GM19238 (cell line): ENCODE results near the gene NIPAL4.
A peak's percentile ranks its signal among the peaks of the same experiment; 100 is the strongest.
"Not testable (repeated sequence)": the region's sequence is repeated elsewhere in the genome, so short reads cannot be mapped to it uniquely, and the experiment has no call there.

Experiments used
- DNase-seq: peaks from one replicate; pipeline ENCODE4 v3.0.0; 2011; ENCODE audit warnings: low spot score; ENCODE audit not compliant: insufficient read length

The NIPAL4 gene

DNA sequence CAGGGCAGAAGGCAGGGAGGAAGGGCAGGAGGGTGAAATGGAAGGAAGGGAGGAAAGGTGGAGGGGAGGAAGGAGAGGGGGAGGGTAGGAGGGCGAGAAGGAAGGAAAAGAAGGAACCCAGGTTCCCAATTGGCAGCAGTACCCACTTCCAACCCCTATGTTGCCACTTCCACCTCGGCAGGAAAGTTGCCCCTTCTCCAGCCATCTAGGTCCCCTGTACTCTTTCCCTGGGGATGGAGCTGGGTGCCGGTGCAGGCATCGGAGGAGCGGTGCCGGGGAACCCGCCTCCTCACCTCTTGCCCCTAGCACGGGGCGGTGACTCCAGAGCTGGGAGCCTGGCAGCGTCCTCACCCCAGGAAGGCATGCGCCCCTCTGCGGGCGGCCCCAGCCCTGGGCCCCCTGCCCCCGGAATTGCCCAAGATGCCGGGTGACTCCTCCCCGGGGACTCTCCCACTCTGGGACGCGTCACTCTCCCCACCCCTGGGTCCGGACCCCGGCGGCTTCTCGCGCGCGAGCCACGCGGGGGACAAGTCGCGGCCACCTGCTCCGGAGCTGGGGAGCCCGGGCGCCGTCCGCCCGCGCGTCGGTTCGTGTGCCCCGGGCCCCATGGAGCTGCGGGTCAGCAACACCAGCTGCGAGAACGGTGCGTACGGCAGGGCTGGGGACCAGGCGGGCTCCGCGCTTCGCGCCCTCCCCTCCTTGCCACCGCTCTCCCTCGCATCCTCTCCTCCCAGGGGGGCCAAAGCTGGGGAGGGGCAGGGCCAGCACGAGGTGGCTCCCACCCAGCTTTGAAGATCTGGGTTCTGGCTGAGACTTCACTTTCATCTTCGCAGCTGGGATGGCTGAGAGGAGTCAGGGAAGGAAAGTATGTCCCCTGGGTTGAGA is at the start of gene NIPAL4:
Gene NIPAL4, plus strand, starts transcription at position 499 of the 885 bp plus-strand sequence. Its CDS starts 108 bp downstream, at position 607.
- DNase-seq = no peak

GRCh38 chr5:157415838-157416237 is 44.2 kb upstream of the NIPAL4 start:
- DNase-seq = no peak

DNA sequence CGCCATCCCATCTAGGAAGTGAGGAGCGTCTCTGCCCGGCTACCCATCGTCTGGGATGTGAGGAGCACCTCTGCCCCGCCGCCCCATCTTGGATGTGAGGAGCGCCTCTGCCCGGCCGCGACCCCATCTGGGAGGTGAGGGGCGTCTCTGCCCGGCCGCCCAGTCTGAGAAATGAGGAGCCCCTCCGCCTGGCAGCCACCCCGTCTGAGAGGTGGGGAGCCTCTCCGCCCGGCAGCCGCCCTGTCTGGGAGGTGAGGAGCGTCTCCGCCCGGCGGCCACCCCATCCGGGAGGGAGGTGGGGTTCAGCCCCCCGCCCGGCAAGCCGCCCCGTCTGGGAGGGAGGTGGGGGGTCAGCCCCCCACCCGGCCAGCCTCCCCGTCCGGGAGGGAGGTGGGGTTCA is 40.5 kb upstream of the NIPAL4 start:
- DNase-seq = not testable (repeated sequence)

DNA sequence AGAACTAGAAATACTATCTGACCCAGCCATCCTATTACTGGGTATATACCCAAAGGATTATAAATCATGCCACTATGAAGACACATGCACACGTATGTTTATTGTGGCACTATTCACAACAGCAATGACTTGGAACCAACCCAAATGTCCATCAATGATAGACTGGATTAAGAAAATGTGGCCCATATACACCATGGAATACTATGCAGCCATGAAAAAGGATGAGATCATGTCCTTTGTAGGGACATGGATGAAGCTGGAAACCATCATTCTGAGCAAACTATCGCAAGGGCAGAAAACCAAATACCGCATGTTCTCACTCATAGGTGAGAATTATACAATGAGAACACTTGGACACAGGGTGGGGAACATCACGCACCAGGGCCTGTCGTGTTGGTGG is 30.1 kb upstream of the NIPAL4 start:
- not testable (repeated sequence) for DNase-seq

DNA sequence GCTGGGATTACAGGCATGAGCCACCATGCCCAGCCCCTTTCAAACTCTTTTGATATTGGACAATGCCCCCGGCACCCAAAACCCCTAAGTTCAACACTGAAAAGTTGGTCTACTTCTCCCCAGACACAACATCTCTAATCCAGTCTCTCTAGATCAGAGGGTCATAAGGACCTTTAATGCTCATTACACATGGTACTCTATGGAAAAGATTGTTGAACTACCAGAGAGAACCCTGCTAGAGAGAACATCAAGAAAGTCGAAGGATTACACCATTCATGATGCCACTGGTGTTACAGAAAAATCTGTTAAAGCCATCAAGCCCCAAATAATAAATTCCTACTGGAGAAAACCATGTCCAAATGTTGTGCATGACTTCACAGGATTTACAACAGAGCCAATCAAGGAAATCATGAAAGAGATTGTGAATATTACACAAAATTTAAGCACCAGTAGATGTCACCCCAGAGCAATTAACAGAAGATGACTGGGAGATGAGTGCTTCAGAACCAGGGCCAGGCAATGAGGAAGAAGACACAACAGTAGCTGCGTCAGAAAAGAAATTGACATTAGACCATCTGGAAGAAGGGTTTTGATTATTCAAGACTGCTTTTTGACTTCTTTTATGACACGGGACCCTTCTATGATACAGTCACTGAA is 28.3 kb upstream of the NIPAL4 start:
- peak; percentile 22 for DNase-seq

DNA sequence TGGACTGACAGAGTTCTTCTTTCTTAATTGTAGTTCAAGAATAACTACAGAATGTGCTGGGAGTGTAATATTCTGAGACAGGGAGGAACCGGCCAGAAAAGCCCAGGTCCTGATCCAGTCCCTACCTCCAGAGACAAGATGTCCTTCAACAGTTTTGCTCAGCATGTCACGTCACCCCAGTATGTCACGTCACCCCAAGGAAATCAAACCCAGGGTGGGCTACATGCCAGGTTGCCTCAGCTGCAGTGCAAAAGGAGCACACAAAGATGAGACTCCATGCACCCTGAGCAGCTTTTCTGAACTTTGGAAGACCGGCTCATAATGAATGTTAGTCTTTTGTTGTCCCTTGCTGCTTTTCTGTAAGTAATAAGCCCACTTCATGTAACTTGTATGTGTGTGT is 25.9 kb upstream of the NIPAL4 start:
- DNase-seq = no peak

- DNase-seq = no peak
Measured at GRCh38 chr5:157443041-157443549, 16.9 kb upstream of the NIPAL4 start.

DNA sequence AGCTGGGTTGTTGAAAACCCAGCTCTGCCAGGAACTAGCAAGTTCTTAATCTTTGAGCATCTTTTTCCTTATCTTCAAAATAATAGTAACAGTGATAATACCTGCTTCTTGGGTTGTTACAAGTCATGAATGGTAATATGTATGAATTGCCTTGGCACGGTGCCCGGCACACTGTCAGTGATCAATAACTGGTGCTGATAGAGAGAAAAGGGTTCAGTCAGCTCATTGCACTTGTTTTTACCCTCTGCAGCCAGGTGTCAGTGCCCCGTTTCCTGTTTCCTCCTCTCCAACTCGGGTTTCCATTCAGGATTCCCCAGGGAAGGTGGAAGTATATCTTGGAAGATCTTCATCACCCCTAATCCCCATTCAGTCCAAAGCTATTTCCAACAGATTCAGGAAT is 15.8 kb upstream of the NIPAL4 start:
- no peak for DNase-seq

DNA sequence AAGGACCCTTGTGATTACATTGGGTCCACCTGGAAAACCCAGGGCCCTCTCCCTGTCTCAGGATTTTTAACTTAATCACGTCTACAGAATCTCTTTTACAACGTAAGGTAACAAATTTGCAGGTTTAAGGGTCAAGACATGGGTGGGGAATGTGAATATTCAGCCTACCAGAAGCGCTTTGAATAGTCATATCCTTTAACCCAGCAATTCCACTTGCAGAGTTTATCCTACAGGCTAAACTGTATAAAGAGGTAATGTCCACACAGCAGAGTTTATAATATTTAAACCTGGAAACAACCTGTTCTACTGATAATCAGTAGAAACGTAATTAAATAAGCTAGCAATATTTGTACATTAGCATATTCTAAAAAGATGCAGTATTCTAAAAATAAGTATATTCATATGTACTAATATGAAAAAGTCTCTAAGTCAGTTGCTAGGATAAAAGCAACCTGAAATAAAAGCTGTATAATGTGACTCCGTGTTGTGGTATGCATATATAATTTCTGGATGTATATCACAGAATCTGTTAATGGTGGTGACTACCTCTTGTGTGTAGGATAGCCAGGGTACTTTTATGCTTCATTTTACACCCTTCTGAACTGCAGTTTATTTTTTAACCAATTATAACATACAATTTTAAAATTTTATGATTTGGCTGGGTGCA is 14.1 kb upstream of the NIPAL4 start:
- no peak for DNase-seq

- no peak for DNase-seq
Measured at GRCh38 chr5:157446412-157446935, 13.5 kb upstream of the NIPAL4 start.

DNA sequence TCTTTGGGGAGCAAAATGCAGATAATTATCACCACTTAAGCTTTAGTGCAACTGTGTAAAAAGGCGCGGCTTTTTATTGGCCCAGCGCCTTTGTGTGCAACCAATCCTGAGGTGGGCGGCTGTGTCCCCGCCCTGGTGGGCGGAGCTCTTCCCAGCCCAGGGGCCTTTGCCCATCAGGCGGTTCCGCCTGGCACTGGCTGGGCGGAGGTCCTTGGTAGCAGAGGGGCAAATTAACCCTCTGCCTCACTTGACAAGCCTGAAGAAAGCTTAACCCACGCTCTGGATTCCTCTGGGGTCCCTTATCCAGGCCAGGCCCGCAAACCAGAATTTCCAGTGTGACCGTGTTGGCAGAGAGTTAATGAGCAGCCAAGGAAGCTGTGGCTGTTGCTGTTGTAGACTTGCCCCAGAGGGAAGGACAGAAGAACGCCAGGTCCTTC is 12.8 kb upstream of the NIPAL4 start:
- DNase-seq = no peak

- DNase-seq = no peak
Measured at GRCh38 chr5:157449011-157449723, 10.8 kb upstream of the NIPAL4 start.

GRCh38 chr5:157450024-157450423 is 10.0 kb upstream of the NIPAL4 start:
- no peak for DNase-seq

DNA sequence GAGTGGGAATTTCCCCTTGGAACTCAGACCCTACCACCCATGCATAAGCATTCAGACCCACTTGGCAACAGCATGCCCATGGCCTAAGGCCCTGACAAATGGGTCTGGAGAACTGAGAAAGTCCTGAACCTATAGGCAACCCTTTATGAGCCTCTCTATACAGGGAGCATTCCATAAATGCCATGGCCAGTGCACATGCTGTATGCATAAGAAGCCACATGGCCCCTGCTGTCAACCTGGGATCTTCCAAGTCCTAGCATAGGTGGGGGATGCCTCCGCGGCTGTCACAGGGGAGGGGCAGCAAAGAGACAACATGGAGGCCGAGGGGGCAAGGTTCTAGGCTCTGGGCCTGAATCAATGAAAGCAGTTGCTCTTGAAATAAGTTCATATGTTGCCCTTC is 8.2 kb upstream of the NIPAL4 start:
- no peak for DNase-seq

GRCh38 chr5:157454273-157454672 is 5.7 kb upstream of the NIPAL4 start:
- DNase-seq = no peak

- no peak for DNase-seq
Measured at GRCh38 chr5:157455057-157455456, 5.0 kb upstream of the NIPAL4 start.

DNA sequence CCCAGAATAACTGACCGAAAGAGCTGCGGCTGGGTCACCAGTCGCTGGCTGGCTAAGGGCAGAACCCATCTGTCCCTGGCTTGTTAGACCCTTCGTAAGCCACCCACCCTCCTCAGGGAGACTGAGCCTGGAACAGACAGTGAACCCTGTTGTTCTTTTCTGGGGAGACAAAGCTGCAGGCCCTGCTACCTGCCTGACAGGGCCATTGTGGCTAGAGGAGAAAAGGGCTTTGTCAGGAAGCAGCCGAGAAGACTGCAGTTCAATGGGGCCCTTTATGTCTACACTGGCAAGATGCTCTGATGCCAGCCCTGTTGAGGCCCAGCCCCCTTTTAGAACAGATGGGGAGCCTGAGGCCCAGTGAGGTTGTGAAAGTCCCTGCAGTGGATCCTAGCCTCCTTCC is 3.7 kb upstream of the NIPAL4 start:
- DNase-seq = no peak

GRCh38 chr5:157457391-157457790 is 2.6 kb upstream of the NIPAL4 start:
- DNase-seq = no peak

- DNase-seq = no peak
Measured at GRCh38 chr5:157458835-157459234, 1.2 kb upstream of the NIPAL4 start.

DNA sequence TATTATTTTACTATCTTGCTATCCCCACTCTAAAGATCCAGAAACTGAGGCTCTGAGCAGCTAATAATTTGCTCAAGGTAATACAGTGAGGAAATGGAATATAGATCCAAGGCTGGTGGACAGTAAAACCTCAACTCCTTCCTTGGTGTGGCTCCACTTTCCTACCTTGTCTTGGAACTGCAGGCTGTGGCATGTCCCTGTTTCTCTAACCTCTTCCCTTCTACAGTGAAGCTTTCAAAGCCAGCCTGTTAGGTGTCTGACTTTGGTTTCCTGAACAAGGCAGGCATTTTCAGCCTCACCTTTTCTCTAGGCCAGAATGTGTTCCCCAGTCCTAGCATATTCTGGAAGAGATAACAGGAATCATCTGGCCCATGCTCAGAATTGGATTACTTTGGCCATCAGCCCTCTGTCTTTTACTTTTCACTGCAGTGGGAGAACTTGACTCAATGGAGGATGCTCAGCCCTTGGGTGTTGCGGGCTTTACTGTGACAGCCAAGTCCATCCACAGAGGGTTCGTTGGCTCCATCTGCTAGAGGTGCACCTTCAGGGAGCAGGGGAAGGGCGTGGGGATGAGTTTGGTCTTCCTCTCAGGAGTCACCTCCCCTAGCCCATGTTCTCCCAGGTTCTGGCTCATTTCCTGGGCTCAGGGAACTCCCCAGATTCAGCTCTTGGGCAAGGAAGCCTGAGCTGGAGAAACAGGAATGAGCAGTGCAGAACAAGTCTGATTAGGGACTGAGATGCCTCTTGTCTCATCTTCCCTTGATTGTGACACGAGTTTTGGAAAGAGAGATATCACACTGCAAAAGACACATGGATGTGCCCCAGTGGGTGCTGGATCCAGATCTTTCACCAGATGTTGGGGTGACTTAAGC is 1.1 kb downstream of the NIPAL4 start:
- no peak for DNase-seq
